Daoy (cell line): ENCODE data around the gene C20orf202. TPM values are rescaled to one million over a fixed set of nuclear protein-coding genes. Genes with fewer than 3 reads are reported as not detected.
A peak's percentile ranks its signal among the peaks of the same experiment; 100 is the strongest.

ENCODE experiments used
- DNase-seq: peaks from one replicate; pipeline ENCODE4 v3.0.0-alpha.2; 2015; ENCODE audit warnings: low read depth
- total RNA-seq: library from RNA; depleted of rRNA; stranded (reverse); fragments of >200 nt; shearing (Covaris generic); gene quantifications from 2 replicates; pipeline ENCODE4 v1.2.3, GENCODE V29; 2014

The C20orf202 gene
- total RNA-seq, 1 experiment from 2014 or later = not detected

- DNase-seq = no peak
These were observed 18.5 kb upstream of the C20orf202 start, which contains the start of gene TMEM74B for GRCh38 chr20:1184638-1185315. Gene TMEM74B (minus strand): TSS chr20:1184981. CDS start chr20:1183801, 1,180 bp downstream.

GRCh38 chr20:1185316-1185741 lies 17.9 kb upstream of the C20orf202 start:
- DNase-seq = peak; percentile 16

GRCh38 chr20:1185790-1186334 lies 17.4 kb upstream of the C20orf202 start:
- DNase-seq = peak; percentile 73

GRCh38 chr20:1186367-1186991 lies 16.8 kb upstream of the C20orf202 start:
- DNase-seq = no peak

- no peak for DNase-seq
These were observed 15.6 kb upstream of the C20orf202 start for GRCh38 chr20:1187605-1188171.

- no peak for DNase-seq
These were observed 14.9 kb upstream of the C20orf202 start for GRCh38 chr20:1188347-1188746.

- no peak for DNase-seq
These were observed 13.4 kb upstream of the C20orf202 start for GRCh38 chr20:1189827-1190226.

- no peak for DNase-seq
These were observed 12.4 kb upstream of the C20orf202 start for GRCh38 chr20:1190847-1191246.

GRCh38 chr20:1191299-1191698 lies 12.0 kb upstream of the C20orf202 start:
- no peak for DNase-seq

GRCh38 chr20:1195226-1195625 lies 8.0 kb upstream of the C20orf202 start:
- DNase-seq = no peak

- DNase-seq = no peak
These were observed 6.6 kb upstream of the C20orf202 start for GRCh38 chr20:1196634-1197033.

GRCh38 chr20:1197801-1198200 lies 5.5 kb upstream of the C20orf202 start:
- DNase-seq = no peak

- DNase-seq = no peak
These were observed 4.5 kb upstream of the C20orf202 start for GRCh38 chr20:1198751-1199150.

GRCh38 chr20:1199212-1199873 lies 3.9 kb upstream of the C20orf202 start:
- DNase-seq = no peak

GRCh38 chr20:1199964-1200363 lies 3.3 kb upstream of the C20orf202 start:
- DNase-seq = no peak

- no peak for DNase-seq
These were observed 376 bp downstream of the C20orf202 start for GRCh38 chr20:1203630-1204029.

GRCh38 chr20:1204113-1204512 lies 859 bp downstream of the C20orf202 start:
- DNase-seq = no peak

GRCh38 chr20:1204576-1204975 lies 1.3 kb downstream of the C20orf202 start:
- no peak for DNase-seq

GRCh38 chr20:1205802-1206201 lies 2.5 kb downstream of the C20orf202 start:
- DNase-seq = no peak

GRCh38 chr20:1206366-1207148 lies 3.3 kb downstream of the C20orf202 start:
- no peak for DNase-seq

GRCh38 chr20:1207293-1207878 lies 4.1 kb downstream of the C20orf202 start:
- DNase-seq = no peak
